SK-N-SH treated with all-trans-retinoic acid at 6 μM for 48 hours (cell line): ENCODE data around the gene FEV.

Experiments
- ATAC-seq: fragments of 200-7000 bp; cut with Tn5 transposase; 3 replicates; pipeline ENCODE4 v1.9.1; 2020; ENCODE audit warnings: mild to moderate bottlenecking, moderate library complexity
- ARNTL ChIP-seq: fragments of 450-650 bp; formaldehyde crosslinking; IDR thresholded peaks from 2 replicates; pipeline ENCODE4 v1.5.0; 2020; ENCODE audit warnings: low read depth, mild to moderate bottlenecking, moderate library complexity, borderline replicate concordance
- BACH2 ChIP-seq: fragments of 250-450 bp; sonication (Bioruptor Pico); IDR thresholded peaks from 2 replicates; pipeline ENCODE4 v1.9.0; 2021; ENCODE audit warnings: mild to moderate bottlenecking, borderline replicate concordance
- GLIS3 ChIP-seq: fragments of 250-450 bp; sonication (Bioruptor Pico); IDR thresholded peaks from 2 replicates; pipeline ENCODE4 v1.5.0; 2020; ENCODE audit warnings: mild to moderate bottlenecking, moderate library complexity
- ISL1 ChIP-seq: fragments of 250-450 bp; sonication (Bioruptor Pico); IDR thresholded peaks from 2 replicates; pipeline ENCODE4 v2.1.2; 2022; ENCODE audit warnings: mild to moderate bottlenecking, moderate library complexity
- OSR1 ChIP-seq: fragments of 250-450 bp; sonication (Bioruptor Pico); IDR thresholded peaks from 2 replicates; pipeline ENCODE4 v1.8.0; 2022; ENCODE audit warnings: moderate library complexity, mild to moderate bottlenecking, inconsistent platforms
- PPARA ChIP-seq: fragments of 250-450 bp; sonication (Bioruptor Pico); IDR thresholded peaks from 2 replicates; pipeline ENCODE4 v1.5.0; 2020; ENCODE audit warnings: mild to moderate bottlenecking, borderline replicate concordance
- SNAI2 ChIP-seq: fragments of 250-450 bp; sonication (Bioruptor Pico); IDR thresholded peaks from 2 replicates; pipeline ENCODE4 v1.5.0; 2020; ENCODE audit warnings: mild to moderate bottlenecking, moderate library complexity
- TCF4 ChIP-seq: fragments of 250-450 bp; sonication (Bioruptor Pico); IDR thresholded peaks from 2 replicates; pipeline ENCODE4 v1.8.0; 2021; ENCODE audit warnings: mild to moderate bottlenecking, moderate library complexity, borderline replicate concordance
- TOX ChIP-seq: fragments of 250-450 bp; sonication (Bioruptor Pico); IDR thresholded peaks from 2 replicates; pipeline ENCODE4 v1.8.0; 2021; ENCODE audit warnings: mild to moderate bottlenecking, moderate library complexity, borderline replicate concordance
- ZC3H10 ChIP-seq: fragments of 250-450 bp; sonication (Bioruptor Pico); IDR thresholded peaks from 2 replicates; pipeline ENCODE4 v1.5.1; 2021; ENCODE audit warnings: mild to moderate bottlenecking, moderate library complexity
- ZFP3 ChIP-seq: fragments of 250-450 bp; sonication (Bioruptor Pico); IDR thresholded peaks from 2 replicates; pipeline ENCODE4 v1.5.0; 2020; ENCODE audit warnings: mild to moderate bottlenecking, moderate library complexity
- ZFP30 ChIP-seq: fragments of 450-650 bp; formaldehyde crosslinking; IDR thresholded peaks from 2 replicates; pipeline ENCODE4 v1.5.0; 2022; ENCODE audit warnings: mild to moderate bottlenecking, moderate library complexity
- ZNF565 ChIP-seq: fragments of 450-650 bp; formaldehyde crosslinking; conservative IDR thresholded peaks from 2 replicates; pipeline ENCODE4 v1.5.0; 2020; ENCODE audit warnings: low read depth, mild to moderate bottlenecking, moderate library complexity
- ZNF70 ChIP-seq: fragments of 450-650 bp; formaldehyde crosslinking; IDR thresholded peaks from 2 replicates; pipeline ENCODE4 v1.5.0; 2020; ENCODE audit warnings: mild to moderate bottlenecking, moderate library complexity
- ZNF8 ChIP-seq: fragments of 450-650 bp; formaldehyde crosslinking; IDR thresholded peaks from 2 replicates; pipeline ENCODE4 v1.5.0; 2020; ENCODE audit warnings: mild to moderate bottlenecking, moderate library complexity
- TF ChIP-seq, protein P1 (sequence below): fragments of 250-450 bp; sonication (Bioruptor Pico); IDR thresholded peaks from 2 replicates; pipeline ENCODE4 v1.8.0; 2021; ENCODE audit warnings: low read depth, mild to moderate bottlenecking, moderate library complexity, borderline replicate concordance
- TF ChIP-seq, protein P2 (sequence below): fragments of 250-450 bp; sonication (Bioruptor Pico); IDR thresholded peaks from 2 replicates; pipeline ENCODE4 v1.5.1; 2020; ENCODE audit warnings: low read depth, mild to moderate bottlenecking, moderate library complexity
- TF ChIP-seq, protein P3 (sequence below): fragments of 250-450 bp; sonication (Bioruptor Pico); IDR thresholded peaks from 2 replicates; pipeline ENCODE4 v1.5.1; 2021; ENCODE audit warnings: mild to moderate bottlenecking, moderate library complexity
- TF ChIP-seq, protein P4 (sequence below): fragments of 250-450 bp; sonication (Bioruptor Pico); IDR thresholded peaks from 2 replicates; pipeline ENCODE4 v1.5.0; 2020; ENCODE audit warnings: mild to moderate bottlenecking, moderate library complexity
- TF ChIP-seq, protein P5 (sequence below): fragments of 250-450 bp; sonication (Bioruptor Pico); IDR thresholded peaks from 2 replicates; pipeline ENCODE4 v1.8.0; 2020; ENCODE audit warnings: mild to moderate bottlenecking, moderate library complexity, borderline replicate concordance

FEV gene

DNA sequence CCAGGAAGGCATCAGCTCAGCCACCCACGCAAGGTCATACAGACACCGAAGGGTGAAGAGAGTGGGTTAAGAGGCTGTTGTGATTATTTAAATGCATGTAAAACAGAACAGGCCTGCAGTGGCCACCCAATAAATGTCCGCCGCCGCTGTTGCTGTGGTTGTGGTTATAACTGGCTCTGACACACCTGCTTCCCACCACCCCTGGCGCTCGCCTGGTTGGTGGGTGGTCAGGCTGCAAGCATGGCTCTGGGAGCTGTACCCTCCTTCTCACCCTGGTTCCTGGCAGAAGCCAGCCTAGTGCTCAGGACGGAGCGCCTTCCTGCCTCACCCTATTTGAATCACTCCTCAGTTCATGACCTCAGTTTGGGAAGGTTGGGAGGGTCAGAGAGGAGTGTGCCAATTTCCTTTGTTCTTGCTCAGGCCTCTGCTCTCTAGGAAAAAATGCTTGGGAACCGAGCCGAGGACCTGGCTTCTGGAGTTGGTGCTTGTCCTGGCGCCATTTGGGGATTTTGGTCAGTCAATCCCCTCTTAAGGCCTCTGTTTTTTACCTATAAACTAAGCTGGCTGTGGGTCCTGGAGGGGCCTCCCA, 13.5 kb upstream of the FEV start (continued):
- TF ChIP-seq, protein P1, sequence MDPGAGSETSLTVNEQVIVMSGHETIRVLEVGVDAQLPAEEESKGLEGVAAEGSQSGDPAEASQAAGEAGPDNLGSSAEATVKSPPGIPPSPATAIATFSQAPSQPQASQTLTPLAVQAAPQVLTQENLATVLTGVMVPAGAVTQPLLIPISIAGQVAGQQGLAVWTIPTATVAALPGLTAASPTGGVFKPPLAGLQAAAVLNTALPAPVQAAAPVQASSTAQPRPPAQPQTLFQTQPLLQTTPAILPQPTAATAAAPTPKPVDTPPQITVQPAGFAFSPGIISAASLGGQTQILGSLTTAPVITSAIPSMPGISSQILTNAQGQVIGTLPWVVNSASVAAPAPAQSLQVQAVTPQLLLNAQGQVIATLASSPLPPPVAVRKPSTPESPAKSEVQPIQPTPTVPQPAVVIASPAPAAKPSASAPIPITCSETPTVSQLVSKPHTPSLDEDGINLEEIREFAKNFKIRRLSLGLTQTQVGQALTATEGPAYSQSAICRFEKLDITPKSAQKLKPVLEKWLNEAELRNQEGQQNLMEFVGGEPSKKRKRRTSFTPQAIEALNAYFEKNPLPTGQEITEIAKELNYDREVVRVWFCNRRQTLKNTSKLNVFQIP (CRISPR knock-in tag): no peak
- no peak for TF ChIP-seq OSR1 (CRISPR knock-in tag)
- TF ChIP-seq, all 23 proteins: peak for 0

DNA sequence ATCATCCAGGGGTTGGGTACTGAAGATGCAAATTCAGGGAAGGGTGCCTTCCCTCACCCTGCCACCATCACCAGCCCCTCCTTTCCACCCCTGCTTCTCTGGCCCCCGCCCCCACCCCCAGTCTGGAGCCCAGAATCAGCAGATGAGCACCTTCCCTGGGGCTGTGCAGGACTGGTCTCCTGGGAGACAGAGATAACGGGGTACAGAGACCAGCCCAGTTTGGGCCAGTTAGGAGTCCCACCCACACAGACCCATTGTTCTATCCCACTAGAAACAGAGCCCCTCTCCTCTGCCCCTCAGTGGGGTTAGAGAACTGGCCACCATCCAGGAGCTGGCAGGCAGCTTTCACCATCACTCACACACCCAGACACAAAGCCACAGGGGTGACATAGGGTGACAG, 12.7 kb upstream of the FEV start:
- TF ChIP-seq TCF4 (peak; percentile 25; the same call in 1 of the 2 replicates), ISL1 (CRISPR knock-in tag) (no peak)
- no peak; the same call in 2 of the 3 replicates for ATAC-seq

DNA sequence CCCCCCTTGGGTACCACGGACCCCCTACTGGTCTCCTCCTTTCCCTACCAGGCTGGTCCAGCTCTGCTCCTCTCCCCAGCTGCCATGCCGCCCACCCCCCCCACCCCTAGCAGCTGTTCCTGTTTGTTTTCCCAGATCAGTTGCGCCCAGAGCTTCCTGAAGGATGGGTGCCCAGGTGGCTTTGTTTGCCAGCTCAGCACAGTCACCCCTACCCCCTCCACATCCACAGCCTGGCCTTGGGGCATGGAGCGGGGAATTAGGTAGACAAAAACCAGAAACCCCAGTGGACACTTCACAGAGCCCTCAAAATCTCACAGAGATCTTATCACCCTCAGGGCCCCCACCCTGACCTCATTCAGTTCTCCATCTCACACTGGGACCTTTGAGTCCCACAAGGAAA, 12.0 kb upstream of the FEV start:
- no peak; the same call in 2 of the 3 replicates for ATAC-seq

DNA sequence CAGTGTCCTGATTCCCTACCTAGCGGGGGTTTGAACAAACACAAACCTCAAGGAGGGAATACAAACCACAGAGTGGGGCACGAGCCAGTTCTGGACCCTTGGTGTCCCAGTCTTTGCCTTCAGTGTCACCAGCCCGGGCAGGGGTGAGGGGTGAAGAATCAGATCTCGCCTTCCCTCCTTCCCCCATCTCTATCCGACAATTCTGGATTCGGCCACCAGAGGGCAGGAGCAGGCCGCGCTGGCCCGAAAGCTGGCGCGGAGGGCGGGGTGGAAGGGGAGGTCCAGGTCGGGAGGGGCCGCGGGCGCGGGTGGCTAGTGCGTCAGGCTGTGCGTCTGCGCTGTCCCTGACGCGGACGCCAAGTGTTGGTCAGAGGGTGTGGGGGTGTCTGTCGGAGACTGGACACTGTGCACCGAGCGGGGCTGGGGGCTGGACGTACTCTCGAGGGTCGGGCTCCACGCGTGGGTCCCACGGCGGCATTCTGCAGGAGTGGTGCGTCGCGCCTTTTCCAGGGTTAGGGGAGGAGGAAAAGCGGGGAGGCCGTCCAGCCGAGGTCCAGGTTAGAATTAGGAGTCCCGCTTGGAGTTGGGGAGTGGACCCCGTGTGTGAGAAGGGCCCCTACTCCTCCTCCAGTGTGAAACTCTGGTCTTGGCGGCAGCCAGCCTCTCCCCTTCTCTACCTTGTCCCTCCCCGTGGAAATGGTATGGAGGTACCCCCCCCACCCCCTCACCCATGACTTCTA, 11.2 kb upstream of the FEV start:
- TF ChIP-seq, protein P2, sequence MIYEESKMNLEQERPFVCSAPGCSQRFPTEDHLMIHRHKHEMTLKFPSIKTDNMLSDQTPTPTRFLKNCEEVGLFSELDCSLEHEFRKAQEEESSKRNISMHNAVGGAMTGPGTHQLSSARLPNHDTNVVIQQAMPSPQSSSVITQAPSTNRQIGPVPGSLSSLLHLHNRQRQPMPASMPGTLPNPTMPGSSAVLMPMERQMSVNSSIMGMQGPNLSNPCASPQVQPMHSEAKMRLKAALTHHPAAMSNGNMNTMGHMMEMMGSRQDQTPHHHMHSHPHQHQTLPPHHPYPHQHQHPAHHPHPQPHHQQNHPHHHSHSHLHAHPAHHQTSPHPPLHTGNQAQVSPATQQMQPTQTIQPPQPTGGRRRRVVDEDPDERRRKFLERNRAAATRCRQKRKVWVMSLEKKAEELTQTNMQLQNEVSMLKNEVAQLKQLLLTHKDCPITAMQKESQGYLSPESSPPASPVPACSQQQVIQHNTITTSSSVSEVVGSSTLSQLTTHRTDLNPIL (CRISPR knock-in tag): no peak
- TF ChIP-seq ARNTL (CRISPR knock-in tag) (no peak), ZFP30 (CRISPR knock-in tag) (0 out of 2 replicates have a peak, but pooled peaks have one; percentile 4), TOX (CRISPR knock-in tag) (no peak), SNAI2 (CRISPR knock-in tag) (no peak), ZFP3 (no peak), PPARA (CRISPR knock-in tag) (no peak), ZNF8 (CRISPR knock-in tag) (no peak), OSR1 (CRISPR knock-in tag) (no peak), ZNF70 (CRISPR knock-in tag) (no peak)
- TF ChIP-seq, protein P3, sequence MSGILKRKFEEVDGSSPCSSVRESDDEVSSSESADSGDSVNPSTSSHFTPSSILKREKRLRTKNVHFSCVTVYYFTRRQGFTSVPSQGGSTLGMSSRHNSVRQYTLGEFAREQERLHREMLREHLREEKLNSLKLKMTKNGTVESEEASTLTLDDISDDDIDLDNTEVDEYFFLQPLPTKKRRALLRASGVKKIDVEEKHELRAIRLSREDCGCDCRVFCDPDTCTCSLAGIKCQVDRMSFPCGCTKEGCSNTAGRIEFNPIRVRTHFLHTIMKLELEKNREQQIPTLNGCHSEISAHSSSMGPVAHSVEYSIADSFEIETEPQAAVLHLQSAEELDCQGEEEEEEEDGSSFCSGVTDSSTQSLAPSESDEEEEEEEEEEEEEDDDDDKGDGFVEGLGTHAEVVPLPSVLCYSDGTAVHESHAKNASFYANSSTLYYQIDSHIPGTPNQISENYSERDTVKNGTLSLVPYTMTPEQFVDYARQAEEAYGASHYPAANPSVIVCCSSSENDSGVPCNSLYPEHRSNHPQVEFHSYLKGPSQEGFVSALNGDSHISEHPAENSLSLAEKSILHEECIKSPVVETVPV: no peak
- TF ChIP-seq, protein P4, sequence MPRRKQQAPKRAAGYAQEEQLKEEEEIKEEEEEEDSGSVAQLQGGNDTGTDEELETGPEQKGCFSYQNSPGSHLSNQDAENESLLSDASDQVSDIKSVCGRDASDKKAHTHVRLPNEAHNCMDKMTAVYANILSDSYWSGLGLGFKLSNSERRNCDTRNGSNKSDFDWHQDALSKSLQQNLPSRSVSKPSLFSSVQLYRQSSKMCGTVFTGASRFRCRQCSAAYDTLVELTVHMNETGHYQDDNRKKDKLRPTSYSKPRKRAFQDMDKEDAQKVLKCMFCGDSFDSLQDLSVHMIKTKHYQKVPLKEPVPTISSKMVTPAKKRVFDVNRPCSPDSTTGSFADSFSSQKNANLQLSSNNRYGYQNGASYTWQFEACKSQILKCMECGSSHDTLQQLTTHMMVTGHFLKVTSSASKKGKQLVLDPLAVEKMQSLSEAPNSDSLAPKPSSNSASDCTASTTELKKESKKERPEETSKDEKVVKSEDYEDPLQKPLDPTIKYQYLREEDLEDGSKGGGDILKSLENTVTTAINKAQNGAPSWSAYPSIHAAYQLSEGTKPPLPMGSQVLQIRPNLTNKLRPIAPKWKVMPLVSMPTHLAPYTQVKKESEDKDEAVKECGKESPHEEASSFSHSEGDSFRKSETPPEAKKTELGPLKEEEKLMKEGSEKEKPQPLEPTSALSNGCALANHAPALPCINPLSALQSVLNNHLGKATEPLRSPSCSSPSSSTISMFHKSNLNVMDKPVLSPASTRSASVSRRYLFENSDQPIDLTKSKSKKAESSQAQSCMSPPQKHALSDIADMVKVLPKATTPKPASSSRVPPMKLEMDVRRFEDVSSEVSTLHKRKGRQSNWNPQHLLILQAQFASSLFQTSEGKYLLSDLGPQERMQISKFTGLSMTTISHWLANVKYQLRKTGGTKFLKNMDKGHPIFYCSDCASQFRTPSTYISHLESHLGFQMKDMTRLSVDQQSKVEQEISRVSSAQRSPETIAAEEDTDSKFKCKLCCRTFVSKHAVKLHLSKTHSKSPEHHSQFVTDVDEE (CRISPR knock-in tag): peak; percentile 76
- peak; percentile 89 for ATAC-seq

More for the DNA sequence above, 12.0 kb upstream of the FEV start:
- TF ChIP-seq TCF4: peak; percentile 73; the same call in 1 of the 2 replicates
- TF ChIP-seq GLIS3: no peak

DNA sequence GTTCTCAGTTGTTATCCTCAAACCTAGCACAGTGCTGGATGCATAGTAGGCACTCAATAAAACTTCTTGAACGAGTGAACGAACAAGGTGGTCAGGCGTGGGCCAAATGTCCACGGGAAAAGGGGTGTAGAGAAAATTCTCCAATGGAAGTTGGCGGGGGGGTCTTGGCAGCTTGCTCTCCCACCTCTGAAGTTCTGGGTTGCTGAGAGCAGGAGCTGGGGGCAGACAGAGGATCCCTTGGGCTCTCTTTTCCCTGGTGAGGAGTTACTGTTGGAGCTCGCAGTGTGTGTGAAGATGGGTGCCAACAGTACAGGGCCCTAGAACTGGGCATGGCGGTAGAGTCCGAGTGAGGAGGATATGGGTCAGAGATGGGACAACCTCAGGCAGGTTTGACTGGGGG, 10.6 kb upstream of the FEV start:
- ATAC-seq: no peak
- TF ChIP-seq GLIS3: no peak
- TF ChIP-seq, protein P5, sequence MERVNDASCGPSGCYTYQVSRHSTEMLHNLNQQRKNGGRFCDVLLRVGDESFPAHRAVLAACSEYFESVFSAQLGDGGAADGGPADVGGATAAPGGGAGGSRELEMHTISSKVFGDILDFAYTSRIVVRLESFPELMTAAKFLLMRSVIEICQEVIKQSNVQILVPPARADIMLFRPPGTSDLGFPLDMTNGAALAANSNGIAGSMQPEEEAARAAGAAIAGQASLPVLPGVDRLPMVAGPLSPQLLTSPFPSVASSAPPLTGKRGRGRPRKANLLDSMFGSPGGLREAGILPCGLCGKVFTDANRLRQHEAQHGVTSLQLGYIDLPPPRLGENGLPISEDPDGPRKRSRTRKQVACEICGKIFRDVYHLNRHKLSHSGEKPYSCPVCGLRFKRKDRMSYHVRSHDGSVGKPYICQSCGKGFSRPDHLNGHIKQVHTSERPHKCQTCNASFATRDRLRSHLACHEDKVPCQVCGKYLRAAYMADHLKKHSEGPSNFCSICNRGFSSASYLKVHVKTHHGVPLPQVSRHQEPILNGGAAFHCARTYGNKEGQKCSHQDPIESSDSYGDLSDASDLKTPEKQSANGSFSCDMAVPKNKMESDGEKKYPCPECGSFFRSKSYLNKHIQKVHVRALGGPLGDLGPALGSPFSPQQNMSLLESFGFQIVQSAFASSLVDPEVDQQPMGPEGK (CRISPR knock-in tag): no peak
- TF ChIP-seq BACH2 (CRISPR knock-in tag): no peak
- TF ChIP-seq ZC3H10 (CRISPR knock-in tag): no peak
- TF ChIP-seq ARNTL (CRISPR knock-in tag): no peak
- no peak for TF ChIP-seq OSR1 (CRISPR knock-in tag)
- TF ChIP-seq SNAI2 (CRISPR knock-in tag): no peak
- TF ChIP-seq ZNF565: no peak
- TF ChIP-seq, protein P4 (CRISPR knock-in tag): no peak
- no peak for TF ChIP-seq PPARA (CRISPR knock-in tag)
